HG03196 (cell line): ENCODE results near the gene KCNA3.
A peak's percentile ranks its signal among the peaks of the same experiment; 100 is the strongest.
"Not testable (repeated sequence)": the region's sequence is repeated elsewhere in the genome, so short reads cannot be mapped to it uniquely, and the experiment has no call there.

Experiments used
- ATAC-seq: cut with Tn5 transposase; IDR thresholded peaks from one replicate; pipeline ENCODE4 v1.9.1; 2021; ENCODE audit not compliant: unreplicated experiment

The KCNA3 gene

GRCh38 chr1:110680036-110680735 is 5.4 kb upstream of the KCNA3 start:
- no peak for ATAC-seq

GRCh38 chr1:110677526-110677925 is 2.8 kb upstream of the KCNA3 start:
- no peak for ATAC-seq

GRCh38 chr1:110676970-110677369 is 2.2 kb upstream of the KCNA3 start:
- ATAC-seq: no peak

- ATAC-seq: no peak
Observed at GRCh38 chr1:110675060-110675791, 486 bp upstream of the KCNA3 start.

- no peak for ATAC-seq
Observed at GRCh38 chr1:110673805-110674336, 869 bp downstream of the KCNA3 start.

GRCh38 chr1:110673197-110673701 is 1.5 kb downstream of the KCNA3 start:
- ATAC-seq: no peak

GRCh38 chr1:110672753-110673108 is 2.0 kb downstream of the KCNA3 start:
- ATAC-seq: peak; percentile 46

GRCh38 chr1:110672001-110672752 is 2.6 kb downstream of the KCNA3 start:
- no peak for ATAC-seq

- no peak for ATAC-seq
Observed at GRCh38 chr1:110671361-110671760, 3.4 kb downstream of the KCNA3 start.

GRCh38 chr1:110668549-110668948 is 6.2 kb downstream of the KCNA3 start:
- no peak for ATAC-seq

GRCh38 chr1:110667776-110668175 is 7.0 kb downstream of the KCNA3 start:
- ATAC-seq: no peak

GRCh38 chr1:110663241-110663640 is 11.5 kb downstream of the KCNA3 start:
- ATAC-seq: no peak

- not testable (repeated sequence) for ATAC-seq
Observed at GRCh38 chr1:110659559-110659958, 15.2 kb downstream of the KCNA3 start.

GRCh38 chr1:110657351-110657750 is 17.4 kb downstream of the KCNA3 start:
- ATAC-seq: no peak

- ATAC-seq: no peak
Observed at GRCh38 chr1:110650609-110651008, 24.1 kb downstream of the KCNA3 start.

GRCh38 chr1:110648417-110648816 is 26.3 kb downstream of the KCNA3 start:
- no peak for ATAC-seq

GRCh38 chr1:110647254-110647891 is 27.4 kb downstream of the KCNA3 start:
- ATAC-seq: no peak

- ATAC-seq: no peak
Observed at GRCh38 chr1:110645821-110646735, 28.7 kb downstream of the KCNA3 start.

- no peak for ATAC-seq
Observed at GRCh38 chr1:110645211-110645610, 29.5 kb downstream of the KCNA3 start.
